Measurements from ENCODE around the gene LRRC4C.

DNA sequence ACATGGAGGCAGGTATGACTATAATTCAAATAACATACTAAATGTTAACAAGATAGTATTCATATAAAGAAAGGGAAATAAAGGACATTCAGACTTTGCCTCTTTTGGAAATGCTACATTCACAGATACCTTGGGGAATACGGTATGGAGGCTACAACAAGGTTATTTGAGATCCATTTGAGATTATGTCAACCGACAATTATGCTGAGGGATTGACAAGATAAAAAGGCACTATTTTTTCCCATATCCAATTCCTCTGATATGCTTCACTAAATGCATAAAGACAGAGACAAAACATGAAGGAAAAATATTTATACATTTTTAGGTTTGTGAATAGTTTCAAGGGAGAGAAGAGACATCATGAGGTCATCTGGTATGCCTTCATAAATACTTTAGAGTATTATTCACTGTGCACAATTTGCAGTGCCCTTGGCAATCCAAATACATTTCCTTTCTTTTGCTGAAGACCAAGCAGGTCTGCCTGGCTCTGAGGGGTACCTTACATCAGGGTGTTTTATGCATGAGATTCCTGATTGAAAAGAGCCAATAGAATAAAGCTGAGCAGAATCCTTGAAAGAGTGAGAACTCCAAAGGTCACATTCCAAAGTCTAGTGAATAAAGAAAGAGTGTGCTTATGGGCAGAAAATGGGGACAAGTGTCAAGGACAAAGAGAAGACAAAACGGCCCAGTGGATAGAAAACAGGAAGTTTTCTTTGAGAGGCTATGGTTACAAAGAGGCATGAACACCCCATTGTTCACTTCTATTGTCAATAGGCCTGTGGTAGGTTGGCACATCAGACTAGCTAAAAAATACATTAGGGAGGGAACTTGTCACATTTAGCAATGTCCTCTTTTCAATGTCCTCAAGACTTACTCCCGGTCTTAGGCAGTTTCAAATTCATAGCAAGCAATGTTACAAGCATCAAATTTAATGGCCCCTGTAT is 455.8 kb downstream of the LRRC4C start:
- TF ChIP-seq, protein P1, sequence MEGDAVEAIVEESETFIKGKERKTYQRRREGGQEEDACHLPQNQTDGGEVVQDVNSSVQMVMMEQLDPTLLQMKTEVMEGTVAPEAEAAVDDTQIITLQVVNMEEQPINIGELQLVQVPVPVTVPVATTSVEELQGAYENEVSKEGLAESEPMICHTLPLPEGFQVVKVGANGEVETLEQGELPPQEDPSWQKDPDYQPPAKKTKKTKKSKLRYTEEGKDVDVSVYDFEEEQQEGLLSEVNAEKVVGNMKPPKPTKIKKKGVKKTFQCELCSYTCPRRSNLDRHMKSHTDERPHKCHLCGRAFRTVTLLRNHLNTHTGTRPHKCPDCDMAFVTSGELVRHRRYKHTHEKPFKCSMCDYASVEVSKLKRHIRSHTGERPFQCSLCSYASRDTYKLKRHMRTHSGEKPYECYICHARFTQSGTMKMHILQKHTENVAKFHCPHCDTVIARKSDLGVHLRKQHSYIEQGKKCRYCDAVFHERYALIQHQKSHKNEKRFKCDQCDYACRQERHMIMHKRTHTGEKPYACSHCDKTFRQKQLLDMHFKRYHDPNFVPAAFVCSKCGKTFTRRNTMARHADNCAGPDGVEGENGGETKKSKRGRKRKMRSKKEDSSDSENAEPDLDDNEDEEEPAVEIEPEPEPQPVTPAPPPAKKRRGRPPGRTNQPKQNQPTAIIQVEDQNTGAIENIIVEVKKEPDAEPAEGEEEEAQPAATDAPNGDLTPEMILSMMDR (IDR thresholded peaks at IDR 0.05), result no peak
- TF ChIP-seq, protein P2, sequence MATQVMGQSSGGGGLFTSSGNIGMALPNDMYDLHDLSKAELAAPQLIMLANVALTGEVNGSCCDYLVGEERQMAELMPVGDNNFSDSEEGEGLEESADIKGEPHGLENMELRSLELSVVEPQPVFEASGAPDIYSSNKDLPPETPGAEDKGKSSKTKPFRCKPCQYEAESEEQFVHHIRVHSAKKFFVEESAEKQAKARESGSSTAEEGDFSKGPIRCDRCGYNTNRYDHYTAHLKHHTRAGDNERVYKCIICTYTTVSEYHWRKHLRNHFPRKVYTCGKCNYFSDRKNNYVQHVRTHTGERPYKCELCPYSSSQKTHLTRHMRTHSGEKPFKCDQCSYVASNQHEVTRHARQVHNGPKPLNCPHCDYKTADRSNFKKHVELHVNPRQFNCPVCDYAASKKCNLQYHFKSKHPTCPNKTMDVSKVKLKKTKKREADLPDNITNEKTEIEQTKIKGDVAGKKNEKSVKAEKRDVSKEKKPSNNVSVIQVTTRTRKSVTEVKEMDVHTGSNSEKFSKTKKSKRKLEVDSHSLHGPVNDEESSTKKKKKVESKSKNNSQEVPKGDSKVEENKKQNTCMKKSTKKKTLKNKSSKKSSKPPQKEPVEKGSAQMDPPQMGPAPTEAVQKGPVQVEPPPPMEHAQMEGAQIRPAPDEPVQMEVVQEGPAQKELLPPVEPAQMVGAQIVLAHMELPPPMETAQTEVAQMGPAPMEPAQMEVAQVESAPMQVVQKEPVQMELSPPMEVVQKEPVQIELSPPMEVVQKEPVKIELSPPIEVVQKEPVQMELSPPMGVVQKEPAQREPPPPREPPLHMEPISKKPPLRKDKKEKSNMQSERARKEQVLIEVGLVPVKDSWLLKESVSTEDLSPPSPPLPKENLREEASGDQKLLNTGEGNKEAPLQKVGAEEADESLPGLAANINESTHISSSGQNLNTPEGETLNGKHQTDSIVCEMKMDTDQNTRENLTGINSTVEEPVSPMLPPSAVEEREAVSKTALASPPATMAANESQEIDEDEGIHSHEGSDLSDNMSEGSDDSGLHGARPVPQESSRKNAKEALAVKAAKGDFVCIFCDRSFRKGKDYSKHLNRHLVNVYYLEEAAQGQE (IDR thresholded peaks at IDR 0.05; ENCODE audit: insufficient read depth in 1 of 2, low read depth in 2 of 2, low read length in 1 of 2), result no peak

All from Panc1 (cell line).